GM12801 (cell line): Measurements from ENCODE around the gene FMNL3.

Source experiments
- CTCF ChIP-seq: IDR thresholded peaks from one replicate; pipeline ENCODE4 v1.5.1; 2011; ENCODE audit warnings: control low read depth; ENCODE audit not compliant: insufficient read length; ENCODE audit errors: extremely low read depth

Gene FMNL3

GRCh38 chr12:49667325-49668090 is 39.7 kb downstream of the FMNL3 start:
- TF ChIP-seq CTCF: no peak

GRCh38 chr12:49666176-49666575 is 41.0 kb downstream of the FMNL3 start:
- TF ChIP-seq CTCF: no peak

GRCh38 chr12:49665384-49665783 is 41.8 kb downstream of the FMNL3 start:
- TF ChIP-seq CTCF: no peak

- no peak for TF ChIP-seq CTCF
Observed at GRCh38 chr12:49664591-49665239, 42.5 kb downstream of the FMNL3 start.

GRCh38 chr12:49664167-49664566 is 43.0 kb downstream of the FMNL3 start:
- TF ChIP-seq CTCF: no peak

GRCh38 chr12:49662998-49663843 is 44.0 kb downstream of the FMNL3 start:
- no peak for TF ChIP-seq CTCF

GRCh38 chr12:49661746-49662145 is 45.5 kb downstream of the FMNL3 start:
- no peak for TF ChIP-seq CTCF
